Lower lobe of right lung (tissue), 2 donors: ENCODE measurements around the gene RELCH. TPM values are rescaled to one million over a fixed set of nuclear protein-coding genes. Genes with fewer than 3 reads are reported as not detected.

Experiments used
- ATAC-seq, 2 donors: fragments of 200-7000 bp; cut with Tn5 transposase; one replicate each; pipeline ENCODE4 v1.9.1; 2020 to 2022; ENCODE audit warnings: mild to moderate bottlenecking in 2 of 2, moderate library complexity in 2 of 2
- DNase-seq: peaks from one replicate; pipeline ENCODE4 v3.0.0-alpha.2; 2020
- H3K27ac ChIP-seq: fragments of 200-600 bp; one replicate; pipeline ENCODE4 v1.8.0; 2022
- H3K27me3 ChIP-seq: fragments of 200-600 bp; one replicate; pipeline ENCODE4 v1.8.0; 2022; ENCODE audit warnings: low read depth
- H3K36me3 ChIP-seq: fragments of 200-600 bp; one replicate; pipeline ENCODE4 v1.8.0; 2022; ENCODE audit warnings: mild to moderate bottlenecking
- H3K4me1 ChIP-seq: fragments of 200-600 bp; one replicate; pipeline ENCODE4 v1.8.0; 2022
- H3K4me3 ChIP-seq: fragments of 200-600 bp; one replicate; pipeline ENCODE4 v1.8.0; 2022; ENCODE audit warnings: mild to moderate bottlenecking
- H3K9me3 ChIP-seq: fragments of 200-600 bp; one replicate; pipeline ENCODE4 v1.8.0; 2022
- CTCF ChIP-seq: fragments of 200-600 bp; IDR thresholded peaks from one replicate; pipeline ENCODE4 v1.8.0; 2022; ENCODE audit warnings: antibody characterized with exemption, mild to moderate bottlenecking
- intact Hi-C: fragments of 100-400 bp; cut with DNase I; formaldehyde crosslinking; loops from one replicate; pipeline ENCODE4 v1.11.0; 2022
- total RNA-seq: library from RNA; stranded (reverse); fragmentation: NEBNext Ultra II Directional; extraction: Animal tissue kit (Norgen Biotek cat#: 25700); gene quantifications from one replicate; pipeline ENCODE4 v1.2.1, GENCODE V29; 2021
- donor health status: DM: no; HTN: yes; CAD: no; lungs with severe emphysema.

The RELCH gene
- total RNA-seq, 1 donor from 2014 or later: 29.9 TPM

GRCh38 chr18:62151068-62151771, 35.8 kb upstream of the RELCH start:
- ATAC-seq: no peak
- H3K27me3 ChIP-seq: no peaks in the 10 kb centered on the region
- H3K27ac ChIP-seq: no peak overlapping the region
- intact Hi-C loops: no loop called here
- no peaks in the 10 kb centered on the region for H3K9me3 ChIP-seq
- DNase-seq: no peak
- no peak for TF ChIP-seq CTCF
- peaks cover 13% of the 10 kb centered on the region for H3K36me3 ChIP-seq
- no peaks in the 10 kb centered on the region for H3K4me1 ChIP-seq
- H3K4me3 ChIP-seq: no peak overlapping the region

GRCh38 chr18:62152844-62153243, 34.2 kb upstream of the RELCH start:
- ATAC-seq (no peak), DNase-seq (no peak)
- Histone ChIP-seq H3K27me3 (no peaks in the 10 kb centered on the region), H3K4me3 (no peak overlapping the region), H3K9me3 (no peaks in the 10 kb centered on the region), H3K4me1 (no peaks in the 10 kb centered on the region), H3K27ac (no peak overlapping the region), H3K36me3 (peaks cover 16% of the 10 kb centered on the region)
- intact Hi-C loops: no loop called here
- no peak for TF ChIP-seq CTCF

GRCh38 chr18:62157843-62158242, 29.2 kb upstream of the RELCH start:
- H3K4me1 ChIP-seq: no peaks in the 10 kb centered on the region
- no peak overlapping the region for H3K4me3 ChIP-seq
- DNase-seq: no peak
- no peak for ATAC-seq
- intact Hi-C loops: no loop called here
- H3K27me3 ChIP-seq: no peaks in the 10 kb centered on the region
- H3K36me3 ChIP-seq: peaks cover 28% of the 10 kb centered on the region
- no peak overlapping the region for H3K27ac ChIP-seq
- TF ChIP-seq CTCF: no peak
- no peaks in the 10 kb centered on the region for H3K9me3 ChIP-seq

- Histone ChIP-seq H3K4me1 (no peaks in the 10 kb centered on the region), H3K4me3 (no peak overlapping the region), H3K9me3 (no peaks in the 10 kb centered on the region), H3K36me3 (peaks cover 10% of the 10 kb centered on the region), H3K27me3 (no peaks in the 10 kb centered on the region), H3K27ac (no peak overlapping the region)
- TF ChIP-seq CTCF: no peak
- intact Hi-C loops: no loop called here
- DNase-seq: no peak
- ATAC-seq: no peak
These were observed 22.7 kb upstream of the RELCH start for GRCh38 chr18:62164310-62164709.

- Histone ChIP-seq H3K4me1 (no peaks in the 10 kb centered on the region), H3K36me3 (peaks cover 8% of the 10 kb centered on the region), H3K9me3 (no peaks in the 10 kb centered on the region), H3K4me3 (no peak overlapping the region), H3K27me3 (no peaks in the 10 kb centered on the region), H3K27ac (no peak overlapping the region)
- ATAC-seq (no peak), DNase-seq (no peak)
- intact Hi-C loops: no loop called here
- no peak for TF ChIP-seq CTCF
These were observed 22.1 kb upstream of the RELCH start for GRCh38 chr18:62164855-62165487.
